Osteocyte (in vitro differentiated cells): ENCODE data around the gene SPAG7. TPM values are rescaled to one million over a fixed set of nuclear protein-coding genes. Genes with fewer than 3 reads are reported as not detected.

ENCODE experiments used
- DNase-seq: peaks from one replicate; pipeline ENCODE4 v3.0.0; 2021; ENCODE audit warnings: mixed read lengths; ENCODE audit not compliant: unreplicated experiment; ENCODE audit errors: extremely low spot score
- H3K27ac Mint-ChIP-seq: one replicate; pipeline ENCODE4 v1.8.0; 2021; ENCODE audit warnings: mild to moderate bottlenecking, mixed read lengths; ENCODE audit not compliant: unreplicated experiment
- H3K27me3 Mint-ChIP-seq: one replicate; pipeline ENCODE4 v1.8.0; 2021; ENCODE audit warnings: mixed read lengths; ENCODE audit not compliant: unreplicated experiment
- H3K36me3 Mint-ChIP-seq: one replicate; pipeline ENCODE4 v1.8.0; 2021; ENCODE audit warnings: mixed read lengths; ENCODE audit not compliant: unreplicated experiment
- H3K4me1 Mint-ChIP-seq: one replicate; pipeline ENCODE4 v1.8.0; 2021; ENCODE audit warnings: mixed read lengths; ENCODE audit not compliant: unreplicated experiment
- H3K4me3 Mint-ChIP-seq: one replicate; pipeline ENCODE4 v1.8.0; 2021; ENCODE audit warnings: mild to moderate bottlenecking, moderate library complexity, mixed read lengths; ENCODE audit not compliant: unreplicated experiment
- H3K9me3 Mint-ChIP-seq: one replicate; pipeline ENCODE4 v1.8.0; 2021; ENCODE audit warnings: mixed read lengths; ENCODE audit not compliant: unreplicated experiment
- CTCF ChIP-seq: fragments of 200-600 bp; sonication (generic); IDR thresholded peaks from 2 replicates; pipeline ENCODE4 v1.5.0; 2021; ENCODE audit warnings: antibody characterized with exemption, mild to moderate bottlenecking, moderate library complexity
- total RNA-seq: library from RNA; stranded (reverse); gene quantifications from 2 replicates; pipeline ENCODE4 v1.2.1, GENCODE V29; 2021

The SPAG7 gene
- total RNA-seq, 1 donor from 2014 or later, result 92.9 TPM

GRCh38 chr17:4947010-4947410 lies 20.6 kb downstream of the SPAG7 start:
- no peak for DNase-seq
- no peaks in the 10 kb centered on the region for H3K9me3 Mint-ChIP-seq
- peak overlapping the region; percentile 92 for H3K4me3 Mint-ChIP-seq
- peaks cover 48% of the 10 kb centered on the region for H3K4me1 Mint-ChIP-seq
- peaks cover 17% of the 10 kb centered on the region for H3K36me3 Mint-ChIP-seq
- TF ChIP-seq CTCF, result no peak
- H3K27ac Mint-ChIP-seq, result peak overlapping the region; percentile 73
- no peaks in the 10 kb centered on the region for H3K27me3 Mint-ChIP-seq

- no peaks in the 10 kb centered on the region for H3K27me3 Mint-ChIP-seq
- peak overlapping the region; percentile 92 for H3K4me3 Mint-ChIP-seq
- no peaks in the 10 kb centered on the region for H3K9me3 Mint-ChIP-seq
- peaks cover 54% of the 10 kb centered on the region for H3K4me1 Mint-ChIP-seq
- peaks cover 21% of the 10 kb centered on the region for H3K36me3 Mint-ChIP-seq
- no peak for TF ChIP-seq CTCF
- peak overlapping the region; percentile 73 for H3K27ac Mint-ChIP-seq
- no peak for DNase-seq
These were observed 21.2 kb downstream of the SPAG7 start for GRCh38 chr17:4946312-4946976.

- peak overlapping the region; percentile 88 for H3K27ac Mint-ChIP-seq
- H3K4me3 Mint-ChIP-seq, result peak overlapping the region; percentile 92
- no peak for DNase-seq
- no peak for TF ChIP-seq CTCF
- H3K9me3 Mint-ChIP-seq, result no peaks in the 10 kb centered on the region
- no peaks in the 10 kb centered on the region for H3K27me3 Mint-ChIP-seq
- peaks cover 21% of the 10 kb centered on the region for H3K36me3 Mint-ChIP-seq
- H3K4me1 Mint-ChIP-seq, result peaks cover 55% of the 10 kb centered on the region
These were observed 21.7 kb downstream of the SPAG7 start for GRCh38 chr17:4945944-4946280.

GRCh38 chr17:4945176-4945943 lies 22.3 kb downstream of the SPAG7 start:
- no peak for DNase-seq
- Mint-ChIP-seq H3K4me1 (peaks cover 51% of the 10 kb centered on the region), H3K36me3 (peaks cover 21% of the 10 kb centered on the region), H3K27me3 (no peaks in the 10 kb centered on the region), H3K9me3 (no peaks in the 10 kb centered on the region), H3K4me3 (peak overlapping the region; percentile 62), H3K27ac (peak overlapping the region; percentile 88)
- TF ChIP-seq CTCF, result no peak

- Mint-ChIP-seq H3K27ac (peak overlapping the region; percentile 88), H3K4me3 (peak overlapping the region; percentile 62), H3K27me3 (no peaks in the 10 kb centered on the region), H3K4me1 (peaks cover 51% of the 10 kb centered on the region), H3K36me3 (peaks cover 21% of the 10 kb centered on the region), H3K9me3 (no peaks in the 10 kb centered on the region)
- TF ChIP-seq CTCF, result no peak
- no peak for DNase-seq
These were observed 23.0 kb downstream of the SPAG7 start for GRCh38 chr17:4944554-4945175.
